Stimulated activated memory B cell treated with anti-CD40 and anti-IgM and Interleukin-4, amounts not matched to agents 10 μg/mL and 1 μg/mL and 100 μg/mL, for 72 hours (primary cell): ENCODE results near the gene EPHB4.
"Not testable (repeated sequence)": the region's sequence is repeated elsewhere in the genome, so short reads cannot be mapped to it uniquely, and the experiment has no call there.

Experiments used
- ATAC-seq: fragments of 150-1000 bp; cut with Tn5 transposase; 2 replicates; pipeline ENCODE4 v1.10.0; 2021
- H3K27ac Mint-ChIP-seq: one replicate; pipeline ENCODE4 v1.8.0; 2022; ENCODE audit warnings: mild to moderate bottlenecking, mixed read lengths
- H3K27me3 Mint-ChIP-seq: one replicate; pipeline ENCODE4 v1.8.0; 2022; ENCODE audit warnings: mixed read lengths
- H3K36me3 Mint-ChIP-seq: one replicate; pipeline ENCODE4 v1.8.0; 2022; ENCODE audit warnings: mixed read lengths
- H3K4me1 Mint-ChIP-seq: one replicate; pipeline ENCODE4 v1.8.0; 2022; ENCODE audit warnings: mixed read lengths
- H3K4me3 Mint-ChIP-seq: one replicate; pipeline ENCODE4 v1.8.0; 2022; ENCODE audit warnings: mild to moderate bottlenecking, moderate library complexity, mixed read lengths
- H3K9me3 Mint-ChIP-seq: one replicate; pipeline ENCODE4 v1.8.0; 2022; ENCODE audit warnings: mixed read lengths

EPHB4 gene

GRCh38 chr7:100860702-100861615 is 33.6 kb upstream of the EPHB4 start:
- Mint-ChIP-seq H3K27ac (no peak overlapping the region), H3K4me1 (peaks cover under 1% of the 10 kb centered on the region), H3K27me3 (no peaks in the 10 kb centered on the region), H3K4me3 (no peak overlapping the region), H3K9me3 (no peaks in the 10 kb centered on the region), H3K36me3 (peaks cover 65% of the 10 kb centered on the region)
- no peak for ATAC-seq

- H3K27ac Mint-ChIP-seq = no peak overlapping the region
- no peaks in the 10 kb centered on the region for H3K27me3 Mint-ChIP-seq
- no peaks in the 10 kb centered on the region for H3K9me3 Mint-ChIP-seq
- no peak for ATAC-seq
- H3K4me1 Mint-ChIP-seq = peaks cover 9% of the 10 kb centered on the region
- H3K4me3 Mint-ChIP-seq = no peak overlapping the region
- H3K36me3 Mint-ChIP-seq = peaks cover 74% of the 10 kb centered on the region
Observed at GRCh38 chr7:100859856-100860255, 32.5 kb upstream of the EPHB4 start.

- Mint-ChIP-seq H3K9me3 (no peaks in the 10 kb centered on the region), H3K27ac (no peak overlapping the region), H3K36me3 (peaks cover 46% of the 10 kb centered on the region), H3K4me3 (no peak overlapping the region), H3K4me1 (peaks cover 34% of the 10 kb centered on the region), H3K27me3 (no peaks in the 10 kb centered on the region)
- ATAC-seq = no peak
Observed at GRCh38 chr7:100856871-100857282, 29.6 kb upstream of the EPHB4 start.

- H3K36me3 Mint-ChIP-seq = peaks cover 39% of the 10 kb centered on the region
Observed at GRCh38 chr7:100855515-100855914, 28.2 kb upstream of the EPHB4 start.

GRCh38 chr7:100854899-100855298 is 27.6 kb upstream of the EPHB4 start:
- H3K9me3 Mint-ChIP-seq, H3K4me3 Mint-ChIP-seq, H3K27me3 Mint-ChIP-seq, ATAC-seq, H3K27ac Mint-ChIP-seq: not testable (repeated sequence)
- H3K36me3 Mint-ChIP-seq = peaks cover 33% of the 10 kb centered on the region
- H3K4me1 Mint-ChIP-seq = peaks cover 37% of the 10 kb centered on the region

More at GRCh38 chr7:100855515-100855914, 28.2 kb upstream of the EPHB4 start:
- Mint-ChIP-seq H3K9me3 (no peaks in the 10 kb centered on the region), H3K4me3 (no peak overlapping the region), H3K27ac (no peak overlapping the region), H3K27me3 (no peaks in the 10 kb centered on the region), H3K4me1 (peaks cover 37% of the 10 kb centered on the region)
- ATAC-seq = no peak

- H3K4me3 Mint-ChIP-seq = no peak overlapping the region
- peak overlapping the region; percentile 64 for H3K27ac Mint-ChIP-seq
- H3K36me3 Mint-ChIP-seq = peaks cover 27% of the 10 kb centered on the region
- no peaks in the 10 kb centered on the region for H3K9me3 Mint-ChIP-seq
- H3K4me1 Mint-ChIP-seq = peaks cover 37% of the 10 kb centered on the region
- H3K27me3 Mint-ChIP-seq = no peaks in the 10 kb centered on the region
- no peak for ATAC-seq
Observed at GRCh38 chr7:100854146-100854895, 27.0 kb upstream of the EPHB4 start.

GRCh38 chr7:100852048-100852872 is 24.9 kb upstream of the EPHB4 start, which contains the start of gene SLC12A9:
TSS of gene SLC12A9 (plus strand) at chr7:100852713. CDS start at chr7:100854198, 1,485 bp downstream.
- peak; percentile 97 for ATAC-seq
- Mint-ChIP-seq H3K9me3 (no peaks in the 10 kb centered on the region), H3K4me1 (peaks cover 37% of the 10 kb centered on the region), H3K4me3 (peak within 1 kb of the TSS; percentile 97), H3K27me3 (no peaks in the 10 kb centered on the region), H3K27ac (peak within 1 kb of the TSS; percentile 64), H3K36me3 (peaks cover 15% of the 10 kb centered on the region)

GRCh38 chr7:100847360-100847759 is 20.0 kb upstream of the EPHB4 start:
- Mint-ChIP-seq H3K36me3 (no peaks in the 10 kb centered on the region), H3K4me3 (no peak overlapping the region), H3K9me3 (no peaks in the 10 kb centered on the region), H3K27ac (no peak overlapping the region), H3K27me3 (no peaks in the 10 kb centered on the region), H3K4me1 (peaks cover 7% of the 10 kb centered on the region)
- no peak for ATAC-seq

GRCh38 chr7:100840470-100841100 is 13.3 kb upstream of the EPHB4 start:
- Mint-ChIP-seq H3K27ac (no peak overlapping the region), H3K4me1 (peaks cover 7% of the 10 kb centered on the region)
- ATAC-seq = no peak

GRCh38 chr7:100839361-100839760 is 12.0 kb upstream of the EPHB4 start:
- no peaks in the 10 kb centered on the region for H3K27me3 Mint-ChIP-seq
- ATAC-seq = no peak
- H3K4me1 Mint-ChIP-seq = peaks cover 7% of the 10 kb centered on the region
- no peaks in the 10 kb centered on the region for H3K9me3 Mint-ChIP-seq
- H3K4me3 Mint-ChIP-seq = no peak overlapping the region
- H3K27ac Mint-ChIP-seq = no peak overlapping the region
- no peaks in the 10 kb centered on the region for H3K36me3 Mint-ChIP-seq

More at GRCh38 chr7:100840470-100841100, 13.3 kb upstream of the EPHB4 start:
- no peaks in the 10 kb centered on the region for H3K27me3 Mint-ChIP-seq
- no peak overlapping the region for H3K4me3 Mint-ChIP-seq
- H3K9me3 Mint-ChIP-seq = no peaks in the 10 kb centered on the region
- no peaks in the 10 kb centered on the region for H3K36me3 Mint-ChIP-seq

GRCh38 chr7:100837099-100837836 is 9.9 kb upstream of the EPHB4 start:
- peak; percentile 97 for ATAC-seq

GRCh38 chr7:100836812-100837098 is 9.4 kb upstream of the EPHB4 start:
- peak overlapping the region; percentile 82 for H3K4me3 Mint-ChIP-seq
- H3K9me3 Mint-ChIP-seq = no peaks in the 10 kb centered on the region
- ATAC-seq = no peak
- peak overlapping the region; percentile 84 for H3K27ac Mint-ChIP-seq
- H3K4me1 Mint-ChIP-seq = peaks cover 7% of the 10 kb centered on the region
- no peaks in the 10 kb centered on the region for H3K27me3 Mint-ChIP-seq
- H3K36me3 Mint-ChIP-seq = no peaks in the 10 kb centered on the region

More at GRCh38 chr7:100837099-100837836, 9.9 kb upstream of the EPHB4 start:
- H3K36me3 Mint-ChIP-seq = no peaks in the 10 kb centered on the region
- peak overlapping the region; percentile 84 for H3K27ac Mint-ChIP-seq
- no peaks in the 10 kb centered on the region for H3K27me3 Mint-ChIP-seq
- peaks cover 7% of the 10 kb centered on the region for H3K4me1 Mint-ChIP-seq
- no peaks in the 10 kb centered on the region for H3K9me3 Mint-ChIP-seq
- H3K4me3 Mint-ChIP-seq = peak overlapping the region; percentile 82

- peak overlapping the region; percentile 84 for H3K27ac Mint-ChIP-seq
- H3K9me3 Mint-ChIP-seq = no peaks in the 10 kb centered on the region
- ATAC-seq = no peak
- peak overlapping the region; percentile 3 for H3K4me3 Mint-ChIP-seq
- H3K27me3 Mint-ChIP-seq = no peaks in the 10 kb centered on the region
- H3K4me1 Mint-ChIP-seq = peaks cover 7% of the 10 kb centered on the region
- H3K36me3 Mint-ChIP-seq = no peaks in the 10 kb centered on the region
Observed at GRCh38 chr7:100835903-100836811, 8.8 kb upstream of the EPHB4 start.
